Measurements from ENCODE around the gene RBM5. TPM values are rescaled to one million over a fixed set of nuclear protein-coding genes. Genes with fewer than 3 reads are reported as not detected.

Gene RBM5
- total RNA-seq, 1 donor from 2014 or later: 84.5 TPM

DNA sequence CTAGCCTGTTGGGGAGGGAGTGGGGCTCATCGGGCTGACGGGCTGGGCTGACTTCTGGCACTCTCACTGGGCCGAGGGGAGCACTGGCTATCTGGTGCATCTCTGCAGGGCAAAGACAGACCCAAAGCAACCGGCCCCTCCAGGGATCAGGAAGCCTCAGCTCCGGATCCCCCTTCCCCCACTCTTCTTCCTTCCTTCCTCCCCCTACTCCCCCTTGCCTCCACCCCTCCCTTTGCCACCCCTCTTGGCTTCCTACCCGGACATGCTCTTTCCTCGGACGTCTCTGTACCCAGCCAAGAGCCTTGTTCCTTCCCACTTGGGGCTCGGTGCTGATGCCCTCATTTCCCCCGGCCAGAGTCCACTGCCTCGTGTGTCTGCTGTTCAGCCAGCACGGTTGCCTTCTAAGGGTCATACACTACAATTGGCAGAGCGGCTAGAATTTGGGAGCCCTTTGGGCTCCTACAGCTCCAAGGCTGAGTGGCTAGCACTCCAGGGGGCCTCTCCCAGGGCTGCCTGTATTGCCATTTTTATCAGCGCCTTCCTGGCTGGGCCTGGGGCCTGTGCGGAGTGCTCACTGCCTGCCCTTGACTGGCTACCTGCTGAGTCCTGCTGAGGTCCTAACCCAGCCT, 77.3 kb downstream of the RBM5 start:
- Histone ChIP-seq H3K27me3 (ENCODE audit: control insufficient read depth, insufficient read depth, low read length) (no peaks in the 10 kb centered on the region), H3K4me3 (ENCODE audit: low read depth, low read length) (no peak overlapping the region), H3K36me3 (ENCODE audit: control insufficient read depth, insufficient read depth, low read length) (no peaks in the 10 kb centered on the region)
- TF ChIP-seq, protein P1, sequence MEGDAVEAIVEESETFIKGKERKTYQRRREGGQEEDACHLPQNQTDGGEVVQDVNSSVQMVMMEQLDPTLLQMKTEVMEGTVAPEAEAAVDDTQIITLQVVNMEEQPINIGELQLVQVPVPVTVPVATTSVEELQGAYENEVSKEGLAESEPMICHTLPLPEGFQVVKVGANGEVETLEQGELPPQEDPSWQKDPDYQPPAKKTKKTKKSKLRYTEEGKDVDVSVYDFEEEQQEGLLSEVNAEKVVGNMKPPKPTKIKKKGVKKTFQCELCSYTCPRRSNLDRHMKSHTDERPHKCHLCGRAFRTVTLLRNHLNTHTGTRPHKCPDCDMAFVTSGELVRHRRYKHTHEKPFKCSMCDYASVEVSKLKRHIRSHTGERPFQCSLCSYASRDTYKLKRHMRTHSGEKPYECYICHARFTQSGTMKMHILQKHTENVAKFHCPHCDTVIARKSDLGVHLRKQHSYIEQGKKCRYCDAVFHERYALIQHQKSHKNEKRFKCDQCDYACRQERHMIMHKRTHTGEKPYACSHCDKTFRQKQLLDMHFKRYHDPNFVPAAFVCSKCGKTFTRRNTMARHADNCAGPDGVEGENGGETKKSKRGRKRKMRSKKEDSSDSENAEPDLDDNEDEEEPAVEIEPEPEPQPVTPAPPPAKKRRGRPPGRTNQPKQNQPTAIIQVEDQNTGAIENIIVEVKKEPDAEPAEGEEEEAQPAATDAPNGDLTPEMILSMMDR (IDR thresholded peaks at IDR 0.05; ENCODE audit: insufficient read depth, low read length, poor library complexity, severe bottlenecking): no peak
- no peak for DNase-seq (ENCODE audit: low read depth)

DNA sequence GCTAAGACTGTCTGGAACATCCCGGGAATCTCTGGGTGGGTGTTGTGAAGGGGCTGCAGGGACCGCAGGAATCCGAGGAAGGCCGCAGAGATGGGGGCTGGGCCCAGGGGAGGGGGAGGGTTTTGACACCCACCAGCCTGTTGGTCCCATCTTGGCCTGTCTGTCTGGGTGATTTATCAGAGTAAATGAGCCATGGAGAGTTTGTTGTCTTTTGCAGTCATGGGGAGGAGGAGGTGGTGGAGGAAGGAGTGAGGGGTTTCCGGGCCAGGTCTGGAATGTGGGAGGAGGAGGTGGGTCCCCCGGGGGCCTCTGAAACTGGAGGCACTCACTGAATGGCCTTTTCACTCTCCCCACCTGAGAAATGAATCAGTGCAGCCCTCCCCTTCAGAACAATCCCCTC, 77.9 kb downstream of the RBM5 start:
- H3K36me3 ChIP-seq (ENCODE audit: control insufficient read depth, insufficient read depth, low read length): no peaks in the 10 kb centered on the region
- TF ChIP-seq, protein P1 (IDR thresholded peaks at IDR 0.05; ENCODE audit: insufficient read depth, low read length, poor library complexity, severe bottlenecking): no peak
- peak; percentile 57 for DNase-seq (ENCODE audit: low read depth)
- H3K27me3 ChIP-seq (ENCODE audit: control insufficient read depth, insufficient read depth, low read length): no peaks in the 10 kb centered on the region
- no peak overlapping the region for H3K4me3 ChIP-seq (ENCODE audit: low read depth, low read length)

DNA sequence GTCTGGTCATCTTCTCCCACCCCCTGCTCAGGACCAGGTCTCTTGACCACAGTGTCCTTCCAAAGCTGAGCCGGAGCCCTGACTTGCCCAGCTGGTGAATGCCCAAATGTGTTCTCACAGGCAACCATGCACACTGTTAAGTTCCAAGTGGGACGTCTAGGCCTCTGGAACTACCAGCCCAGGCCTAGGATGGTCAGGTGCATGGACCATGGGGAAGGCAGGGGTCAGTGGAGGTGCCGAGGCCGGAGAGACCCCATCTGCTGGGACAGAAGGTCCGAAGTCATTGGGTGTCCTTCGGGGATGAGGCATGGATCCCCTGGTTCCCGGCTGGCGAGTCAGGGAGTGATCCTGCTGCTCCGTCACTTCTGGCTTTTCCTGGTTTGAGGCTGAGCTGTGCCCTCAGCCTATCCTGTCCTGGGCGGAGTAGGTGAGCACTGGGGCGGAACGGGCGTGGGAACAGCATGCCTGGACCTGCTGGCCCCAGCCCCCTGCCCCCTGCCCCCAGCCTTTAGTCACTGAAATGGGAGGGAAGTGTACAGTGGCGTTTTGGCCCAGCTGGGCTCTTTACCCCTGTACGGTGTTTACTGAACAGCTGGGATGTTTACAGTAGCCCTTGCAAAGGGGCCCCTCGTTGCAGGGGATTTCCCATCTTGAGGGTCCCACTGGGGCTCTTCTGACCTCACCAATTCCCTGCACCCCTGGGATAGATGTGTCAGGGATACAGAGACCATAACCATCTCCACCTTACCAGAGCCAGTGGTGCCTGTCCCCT, 78.5 kb downstream of the RBM5 start:
- DNase-seq (ENCODE audit: low read depth): peak; percentile 81
- Histone ChIP-seq H3K27me3 (ENCODE audit: control insufficient read depth, insufficient read depth, low read length) (no peaks in the 10 kb centered on the region), H3K4me3 (ENCODE audit: low read depth, low read length) (no peak overlapping the region), H3K36me3 (ENCODE audit: control insufficient read depth, insufficient read depth, low read length) (no peaks in the 10 kb centered on the region)
- TF ChIP-seq, protein P1 (IDR thresholded peaks at IDR 0.05; ENCODE audit: insufficient read depth, low read length, poor library complexity, severe bottlenecking): no peak

DNA sequence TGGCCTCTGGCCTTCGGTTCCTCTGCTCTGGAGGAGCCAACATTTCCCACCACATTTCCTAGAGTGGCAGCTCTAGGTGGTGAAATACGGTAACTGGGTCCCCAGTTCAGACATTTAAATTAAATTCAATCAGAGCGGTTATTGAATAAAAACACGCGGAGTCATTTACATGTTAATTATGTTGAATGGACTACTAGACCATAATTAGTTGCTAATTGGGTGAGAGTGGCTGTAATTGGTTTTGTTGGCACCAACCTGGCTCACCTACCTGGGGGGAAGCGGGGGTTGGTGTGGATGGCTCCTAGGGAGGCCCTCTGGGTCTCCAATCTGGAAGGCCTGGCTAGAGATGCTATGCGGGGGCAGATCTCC, 79.1 kb downstream of the RBM5 start:
- H3K36me3 ChIP-seq (ENCODE audit: control insufficient read depth, insufficient read depth, low read length): no peaks in the 10 kb centered on the region
- TF ChIP-seq, protein P1 (IDR thresholded peaks at IDR 0.05; ENCODE audit: insufficient read depth, low read length, poor library complexity, severe bottlenecking): no peak
- H3K4me3 ChIP-seq (ENCODE audit: low read depth, low read length): no peak overlapping the region
- no peaks in the 10 kb centered on the region for H3K27me3 ChIP-seq (ENCODE audit: control insufficient read depth, insufficient read depth, low read length)
- DNase-seq (ENCODE audit: low read depth): no peak

DNA sequence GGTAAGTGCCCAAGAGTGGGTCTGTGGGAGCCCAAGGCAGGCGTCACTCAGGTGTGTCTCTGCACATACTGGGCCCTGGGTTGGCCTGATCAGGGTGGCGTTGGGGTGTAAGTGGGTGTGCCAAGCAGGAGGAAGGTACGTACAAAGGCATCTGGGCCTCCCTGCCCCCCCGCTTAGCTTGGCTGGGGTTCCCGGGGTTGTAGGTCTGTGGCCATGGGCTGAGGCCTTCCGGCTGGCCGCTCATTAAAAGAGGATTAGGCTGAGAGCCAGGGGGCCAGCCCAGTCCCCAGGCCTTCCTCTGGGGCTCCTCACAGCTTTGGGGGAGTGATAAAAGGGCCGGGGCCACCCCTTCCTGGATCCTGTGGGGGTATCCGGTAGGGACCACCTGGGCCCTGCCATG, 79.7 kb downstream of the RBM5 start:
- Histone ChIP-seq H3K27me3 (ENCODE audit: control insufficient read depth, insufficient read depth, low read length) (no peaks in the 10 kb centered on the region), H3K4me3 (ENCODE audit: low read depth, low read length) (no peak overlapping the region), H3K36me3 (ENCODE audit: control insufficient read depth, insufficient read depth, low read length) (no peaks in the 10 kb centered on the region)
- DNase-seq (ENCODE audit: low read depth): no peak
- TF ChIP-seq, protein P1 (IDR thresholded peaks at IDR 0.05; ENCODE audit: insufficient read depth, low read length, poor library complexity, severe bottlenecking): no peak

Other genes with a start within 250 kb of the RBM5 start
- 4.2 and 5.4 TPM in 2 replicates for gene TRAIP, start 232.4 kb upstream of the RBM5 start, total RNA-seq
- not detected in 2 replicates for gene CAMKV, start 219.0 kb upstream of the RBM5 start, total RNA-seq
- gene MST1R, start 185.0 kb upstream of the RBM5 start, total RNA-seq: 6.5 and 8.2 TPM in 2 replicates
- gene MON1A, start 159.1 kb upstream of the RBM5 start, total RNA-seq: 18.1 and 19.1 TPM in 2 replicates
- 35.9 and 41.5 TPM in 2 replicates for gene RBM6, start 148.8 kb upstream of the RBM5 start, total RNA-seq
- gene SEMA3F, start 66.4 kb downstream of the RBM5 start, total RNA-seq: 79.8 and 85.4 TPM in 2 replicates
- not detected in 2 replicates for gene GNAT1, start 102.7 kb downstream of the RBM5 start, total RNA-seq
- gene SLC38A3, start 116.4 kb downstream of the RBM5 start, total RNA-seq: 0.13 and 0.48 TPM in 2 replicates
- gene GNAI2, start 147.3 kb downstream of the RBM5 start, total RNA-seq: 208 and 221 TPM in 2 replicates
- gene SEMA3B, start 180.2 kb downstream of the RBM5 start, total RNA-seq: 17.9 and 18.4 TPM in 2 replicates
- gene LSMEM2, start 190.2 kb downstream of the RBM5 start, total RNA-seq: not detected in 2 replicates
- 77.7 and 113 TPM in 2 replicates for gene IFRD2, start 203.5 kb downstream of the RBM5 start, total RNA-seq
- gene HYAL3, start 210.5 kb downstream of the RBM5 start, total RNA-seq: 7.6 and 7.9 TPM in 2 replicates
- 8.5 and 12.3 TPM in 2 replicates for gene NAA80, start 210.5 kb downstream of the RBM5 start, total RNA-seq
- gene HYAL1, start 214.7 kb downstream of the RBM5 start, total RNA-seq: 0.14 TPM in 1 of 2 replicates, not detected in the other
- gene HYAL2, start 233.8 kb downstream of the RBM5 start, total RNA-seq: 89.3 and 104 TPM in 2 replicates
- gene TUSC2, start 239.3 kb downstream of the RBM5 start, total RNA-seq: 40.3 and 58.3 TPM in 2 replicates

Measured in kidney epithelial cell (primary cell).